Fibroblast of skin of left quadriceps (primary cell): ENCODE data around the gene TAX1BP3.

ENCODE experiments used
- DNase-seq, 2 experiments: peaks; one replicate each; pipeline ENCODE4 v3.0.0-alpha.2; 2013; ENCODE audit warnings: low read depth in 2 of 2

TAX1BP3 gene

GRCh38 chr17:3688027-3688553, 19.7 kb upstream of the TAX1BP3 start:
- no peak for DNase-seq

GRCh38 chr17:3685174-3685573, 16.8 kb upstream of the TAX1BP3 start:
- DNase-seq = no peak

GRCh38 chr17:3683054-3683511, 14.7 kb upstream of the TAX1BP3 start:
- no peak for DNase-seq

GRCh38 chr17:3682033-3682432, 13.7 kb upstream of the TAX1BP3 start:
- DNase-seq = no peak

GRCh38 chr17:3681565-3681964, 13.2 kb upstream of the TAX1BP3 start:
- DNase-seq = no peak

GRCh38 chr17:3681057-3681456, 12.7 kb upstream of the TAX1BP3 start:
- DNase-seq = no peak

GRCh38 chr17:3679531-3680126, 11.3 kb upstream of the TAX1BP3 start:
- no peak for DNase-seq

- no peak for DNase-seq
Observed at GRCh38 chr17:3678821-3679530, 10.6 kb upstream of the TAX1BP3 start.

- DNase-seq = no peak
Observed at GRCh38 chr17:3678095-3678820, 9.9 kb upstream of the TAX1BP3 start.

GRCh38 chr17:3675886-3676285, 7.5 kb upstream of the TAX1BP3 start:
- no peak for DNase-seq

GRCh38 chr17:3672571-3672970, 4.2 kb upstream of the TAX1BP3 start:
- DNase-seq = no peak

- no peak for DNase-seq
Observed at GRCh38 chr17:3669548-3669947, 1.2 kb upstream of the TAX1BP3 start.

- DNase-seq = no peak
Observed at GRCh38 chr17:3669085-3669347, 638 bp upstream of the TAX1BP3 start.

- peak; percentile 84 to 88 for DNase-seq
Observed at GRCh38 chr17:3667366-3668278, 756 bp downstream of the TAX1BP3 start.

- DNase-seq = no peak
Observed at GRCh38 chr17:3666516-3666915, 1.9 kb downstream of the TAX1BP3 start.

- no peak for DNase-seq
Observed at GRCh38 chr17:3665834-3666233, 2.5 kb downstream of the TAX1BP3 start.

- DNase-seq = no peak
Observed at GRCh38 chr17:3663102-3664011, 5.0 kb downstream of the TAX1BP3 start.

- no peak for DNase-seq
Observed at GRCh38 chr17:3660311-3660891, 8.0 kb downstream of the TAX1BP3 start.

GRCh38 chr17:3659541-3660111, 8.8 kb downstream of the TAX1BP3 start:
- DNase-seq = peak in 1 of 2 experiments; percentile 18
